GM18526 (cell line): ENCODE results near the gene LRRC55.

Experiments used
- POLR2A ChIP-seq: IDR thresholded peaks from 3 replicates; pipeline ENCODE4 v1.6.1; 2011; ENCODE audit not compliant: insufficient read length; ENCODE audit errors: extremely low read depth

Gene LRRC55

GRCh38 chr11:57181678-57182305 is at the start of gene LRRC55:
Gene LRRC55 (plus strand): TSS chr11:57181953. CDS start chr11:57182023, 70 bp downstream.
- no peak for TF ChIP-seq POLR2A

- TF ChIP-seq POLR2A = no peak
These were observed 48.3 kb upstream of the LRRC55 start for GRCh38 chr11:57133366-57134038.

- no peak for TF ChIP-seq POLR2A
These were observed 47.5 kb upstream of the LRRC55 start for GRCh38 chr11:57134284-57134683.

- TF ChIP-seq POLR2A = no peak
These were observed 46.6 kb upstream of the LRRC55 start for GRCh38 chr11:57135020-57135751.

GRCh38 chr11:57140568-57140967 is 41.2 kb upstream of the LRRC55 start:
- no peak for TF ChIP-seq POLR2A

GRCh38 chr11:57143459-57143858 is 38.3 kb upstream of the LRRC55 start:
- no peak for TF ChIP-seq POLR2A

- no peak for TF ChIP-seq POLR2A
These were observed 37.7 kb upstream of the LRRC55 start for GRCh38 chr11:57144075-57144474.

GRCh38 chr11:57144531-57145320 is 37.0 kb upstream of the LRRC55 start:
- TF ChIP-seq POLR2A = no peak

GRCh38 chr11:57146301-57146700 is 35.5 kb upstream of the LRRC55 start:
- no peak for TF ChIP-seq POLR2A

GRCh38 chr11:57148621-57149020 is 33.1 kb upstream of the LRRC55 start:
- TF ChIP-seq POLR2A = no peak

GRCh38 chr11:57150454-57150917 is 31.3 kb upstream of the LRRC55 start:
- TF ChIP-seq POLR2A = no peak

GRCh38 chr11:57152134-57152533 is 29.6 kb upstream of the LRRC55 start:
- TF ChIP-seq POLR2A = no peak

- TF ChIP-seq POLR2A = no peak
These were observed 28.3 kb upstream of the LRRC55 start for GRCh38 chr11:57153448-57153847.

- TF ChIP-seq POLR2A = no peak
These were observed 27.0 kb upstream of the LRRC55 start for GRCh38 chr11:57154739-57155138.

- no peak for TF ChIP-seq POLR2A
These were observed 26.4 kb upstream of the LRRC55 start for GRCh38 chr11:57155400-57155799.
